ENCODE data around the gene SLC5A6. TPM values are rescaled to one million over a fixed set of nuclear protein-coding genes. Genes with fewer than 3 reads are reported as not detected.

The SLC5A6 gene
- total RNA-seq, 1 donor from 2014 or later: 76.3 TPM

DNA sequence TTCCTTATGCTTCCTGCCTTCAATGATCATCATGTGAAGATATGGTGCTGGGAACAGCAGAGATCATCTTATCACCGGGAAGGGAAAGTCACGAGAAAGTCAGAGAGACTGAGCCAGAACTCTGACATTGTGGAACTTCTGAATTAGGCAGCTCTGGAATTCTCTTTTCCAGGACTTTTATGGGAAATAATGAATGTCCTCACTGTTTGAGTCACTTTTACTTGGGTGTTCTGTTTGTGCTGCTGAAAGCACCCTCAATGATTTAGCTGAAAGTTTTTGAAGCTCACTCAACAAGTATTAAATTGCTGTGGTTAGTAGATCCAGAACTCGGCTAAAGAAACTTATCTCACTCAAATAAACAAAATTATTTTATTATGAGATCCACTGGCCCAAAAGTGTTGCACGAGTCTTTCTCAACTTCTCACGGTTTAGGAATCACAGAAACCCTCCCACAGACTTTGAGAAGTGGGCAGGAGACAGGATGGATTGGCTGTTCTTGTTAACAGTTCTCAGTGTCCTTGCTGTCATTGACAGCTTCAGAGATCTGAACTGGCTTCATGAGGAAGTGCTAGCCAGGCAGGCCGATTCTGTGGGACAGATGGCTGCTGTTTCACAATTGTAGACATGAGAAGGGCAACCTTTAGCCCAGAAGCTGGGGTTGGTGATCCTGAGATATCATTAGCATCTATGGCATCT, 26.6 kb downstream of the SLC5A6 start:
- Mint-ChIP-seq H3K4me3 (no peak overlapping the region), H3K4me1 (ENCODE audit: unreplicated experiment) (no peaks in the 10 kb centered on the region), H3K27ac (no peak overlapping the region), H3K9me3 (no peaks in the 10 kb centered on the region), H3K27me3 (peaks cover 7% of the 10 kb centered on the region), H3K36me3 (no peaks in the 10 kb centered on the region)
- TF ChIP-seq, protein P1, sequence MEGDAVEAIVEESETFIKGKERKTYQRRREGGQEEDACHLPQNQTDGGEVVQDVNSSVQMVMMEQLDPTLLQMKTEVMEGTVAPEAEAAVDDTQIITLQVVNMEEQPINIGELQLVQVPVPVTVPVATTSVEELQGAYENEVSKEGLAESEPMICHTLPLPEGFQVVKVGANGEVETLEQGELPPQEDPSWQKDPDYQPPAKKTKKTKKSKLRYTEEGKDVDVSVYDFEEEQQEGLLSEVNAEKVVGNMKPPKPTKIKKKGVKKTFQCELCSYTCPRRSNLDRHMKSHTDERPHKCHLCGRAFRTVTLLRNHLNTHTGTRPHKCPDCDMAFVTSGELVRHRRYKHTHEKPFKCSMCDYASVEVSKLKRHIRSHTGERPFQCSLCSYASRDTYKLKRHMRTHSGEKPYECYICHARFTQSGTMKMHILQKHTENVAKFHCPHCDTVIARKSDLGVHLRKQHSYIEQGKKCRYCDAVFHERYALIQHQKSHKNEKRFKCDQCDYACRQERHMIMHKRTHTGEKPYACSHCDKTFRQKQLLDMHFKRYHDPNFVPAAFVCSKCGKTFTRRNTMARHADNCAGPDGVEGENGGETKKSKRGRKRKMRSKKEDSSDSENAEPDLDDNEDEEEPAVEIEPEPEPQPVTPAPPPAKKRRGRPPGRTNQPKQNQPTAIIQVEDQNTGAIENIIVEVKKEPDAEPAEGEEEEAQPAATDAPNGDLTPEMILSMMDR (conservative IDR thresholded peaks at IDR 0.05): no peak
- no peak for DNase-seq (ENCODE audit: extremely low spot score, unreplicated experiment)

- Mint-ChIP-seq H3K27me3 (peaks cover 7% of the 10 kb centered on the region), H3K4me1 (ENCODE audit: unreplicated experiment) (no peaks in the 10 kb centered on the region), H3K9me3 (no peaks in the 10 kb centered on the region), H3K27ac (no peak overlapping the region), H3K4me3 (no peak overlapping the region), H3K36me3 (no peaks in the 10 kb centered on the region)
- DNase-seq (ENCODE audit: extremely low spot score, unreplicated experiment): no peak
- TF ChIP-seq, protein P1 (conservative IDR thresholded peaks at IDR 0.05): no peak
These were observed 28.0 kb downstream of the SLC5A6 start for GRCh38 chr2:27184115-27184514.

DNA sequence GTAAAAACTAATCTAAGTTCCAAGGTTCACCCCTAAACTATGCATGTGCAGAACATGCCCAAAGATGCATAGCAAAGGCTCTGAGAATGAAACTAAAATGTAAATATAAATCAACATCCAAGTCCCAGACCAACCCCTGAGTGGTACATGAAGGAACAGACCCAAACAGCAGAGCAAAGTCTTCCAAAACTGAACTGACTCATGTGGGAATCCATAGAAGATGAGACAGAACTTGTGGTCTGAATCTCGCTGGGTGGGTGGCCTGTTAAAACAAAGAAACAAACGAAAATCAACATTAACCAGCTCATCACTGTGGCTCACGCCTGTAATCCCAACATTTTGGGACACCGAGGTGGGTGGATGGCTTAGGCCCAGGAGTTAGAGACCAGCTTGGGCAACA, 29.7 kb downstream of the SLC5A6 start:
- TF ChIP-seq, protein P1 (conservative IDR thresholded peaks at IDR 0.05): no peak
- H3K27ac Mint-ChIP-seq: no peak overlapping the region
- no peak overlapping the region for H3K4me3 Mint-ChIP-seq
- no peaks in the 10 kb centered on the region for H3K4me1 Mint-ChIP-seq (ENCODE audit: unreplicated experiment)
- no peaks in the 10 kb centered on the region for H3K9me3 Mint-ChIP-seq
- no peak for DNase-seq (ENCODE audit: extremely low spot score, unreplicated experiment)
- H3K27me3 Mint-ChIP-seq: peaks cover 9% of the 10 kb centered on the region
- no peaks in the 10 kb centered on the region for H3K36me3 Mint-ChIP-seq

GRCh38 chr2:27179344-27180000, 32.6 kb downstream of the SLC5A6 start:
- DNase-seq (ENCODE audit: extremely low spot score, unreplicated experiment): no peak
- no peaks in the 10 kb centered on the region for H3K9me3 Mint-ChIP-seq
- no peak overlapping the region for H3K4me3 Mint-ChIP-seq
- peaks cover 6% of the 10 kb centered on the region for H3K27me3 Mint-ChIP-seq
- no peak overlapping the region for H3K27ac Mint-ChIP-seq
- H3K4me1 Mint-ChIP-seq (ENCODE audit: unreplicated experiment): no peaks in the 10 kb centered on the region
- TF ChIP-seq, protein P1 (conservative IDR thresholded peaks at IDR 0.05): no peak
- H3K36me3 Mint-ChIP-seq: no peaks in the 10 kb centered on the region

GRCh38 chr2:27178469-27178868, 33.6 kb downstream of the SLC5A6 start:
- no peaks in the 10 kb centered on the region for H3K9me3 Mint-ChIP-seq
- no peak overlapping the region for H3K27ac Mint-ChIP-seq
- H3K36me3 Mint-ChIP-seq: no peaks in the 10 kb centered on the region
- H3K4me3 Mint-ChIP-seq: no peak overlapping the region
- H3K4me1 Mint-ChIP-seq (ENCODE audit: unreplicated experiment): no peaks in the 10 kb centered on the region
- no peak for DNase-seq (ENCODE audit: extremely low spot score, unreplicated experiment)
- TF ChIP-seq, protein P1 (conservative IDR thresholded peaks at IDR 0.05): no peak
- H3K27me3 Mint-ChIP-seq: peaks cover 3% of the 10 kb centered on the region
